ENCODE measurements around the gene MYOM3.

The MYOM3 gene

DNA sequence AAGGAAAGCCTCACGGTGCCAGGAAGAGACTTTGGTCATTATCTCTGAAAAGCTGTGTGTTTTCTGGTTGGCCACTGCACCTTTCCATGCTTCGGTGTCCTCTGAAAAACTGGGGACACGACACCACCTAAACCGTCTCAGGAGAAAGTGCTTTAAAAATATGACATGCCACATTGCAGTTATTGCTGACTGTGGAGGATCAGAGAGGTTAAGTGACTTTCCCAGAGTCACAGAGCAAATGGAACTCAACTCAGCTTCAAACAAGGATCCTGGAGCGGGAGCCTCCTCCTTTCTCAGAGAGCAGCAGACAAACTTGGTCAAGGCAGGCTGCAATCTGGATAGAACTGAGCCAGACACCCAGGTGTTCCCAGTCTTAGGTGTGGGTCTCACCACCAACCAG, 13.8 kb downstream of the MYOM3 start:
- no peak for DNase-seq (ENCODE audit: low read depth)
- H3K4me3 ChIP-seq (ENCODE audit: control insufficient read depth, low read depth, low read length) = no peak overlapping the region
- TF ChIP-seq, protein P1, sequence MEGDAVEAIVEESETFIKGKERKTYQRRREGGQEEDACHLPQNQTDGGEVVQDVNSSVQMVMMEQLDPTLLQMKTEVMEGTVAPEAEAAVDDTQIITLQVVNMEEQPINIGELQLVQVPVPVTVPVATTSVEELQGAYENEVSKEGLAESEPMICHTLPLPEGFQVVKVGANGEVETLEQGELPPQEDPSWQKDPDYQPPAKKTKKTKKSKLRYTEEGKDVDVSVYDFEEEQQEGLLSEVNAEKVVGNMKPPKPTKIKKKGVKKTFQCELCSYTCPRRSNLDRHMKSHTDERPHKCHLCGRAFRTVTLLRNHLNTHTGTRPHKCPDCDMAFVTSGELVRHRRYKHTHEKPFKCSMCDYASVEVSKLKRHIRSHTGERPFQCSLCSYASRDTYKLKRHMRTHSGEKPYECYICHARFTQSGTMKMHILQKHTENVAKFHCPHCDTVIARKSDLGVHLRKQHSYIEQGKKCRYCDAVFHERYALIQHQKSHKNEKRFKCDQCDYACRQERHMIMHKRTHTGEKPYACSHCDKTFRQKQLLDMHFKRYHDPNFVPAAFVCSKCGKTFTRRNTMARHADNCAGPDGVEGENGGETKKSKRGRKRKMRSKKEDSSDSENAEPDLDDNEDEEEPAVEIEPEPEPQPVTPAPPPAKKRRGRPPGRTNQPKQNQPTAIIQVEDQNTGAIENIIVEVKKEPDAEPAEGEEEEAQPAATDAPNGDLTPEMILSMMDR (IDR thresholded peaks at IDR 0.05; ENCODE audit: control insufficient read depth, insufficient read depth, low read depth, low read length, missing control alignments) = no peak

DNA sequence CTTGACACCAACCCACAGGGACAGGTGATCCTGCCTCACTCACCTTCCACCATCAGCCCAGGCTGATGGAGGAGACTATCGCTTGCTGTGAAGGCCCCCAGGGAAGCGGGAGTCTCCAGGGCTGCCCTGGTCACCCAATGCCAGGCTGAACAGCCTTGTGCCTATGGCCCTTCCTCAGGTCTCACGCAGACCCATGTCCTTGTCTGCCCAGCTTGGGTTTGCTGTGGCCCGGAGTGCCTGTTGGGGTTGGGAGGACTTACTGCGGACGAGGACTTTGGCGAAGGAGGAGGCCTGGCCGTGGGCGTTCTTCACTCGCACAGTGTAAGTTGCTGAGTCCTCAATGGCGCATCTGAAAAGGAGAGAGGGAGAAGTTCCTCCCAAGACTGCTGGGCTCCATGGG, 14.3 kb downstream of the MYOM3 start:
- TF ChIP-seq, protein P1 (IDR thresholded peaks at IDR 0.05; ENCODE audit: control insufficient read depth, insufficient read depth, low read depth, low read length, missing control alignments) = no peak
- H3K4me3 ChIP-seq (ENCODE audit: control insufficient read depth, low read depth, low read length) = no peak overlapping the region
- DNase-seq (ENCODE audit: low read depth) = no peak

DNA sequence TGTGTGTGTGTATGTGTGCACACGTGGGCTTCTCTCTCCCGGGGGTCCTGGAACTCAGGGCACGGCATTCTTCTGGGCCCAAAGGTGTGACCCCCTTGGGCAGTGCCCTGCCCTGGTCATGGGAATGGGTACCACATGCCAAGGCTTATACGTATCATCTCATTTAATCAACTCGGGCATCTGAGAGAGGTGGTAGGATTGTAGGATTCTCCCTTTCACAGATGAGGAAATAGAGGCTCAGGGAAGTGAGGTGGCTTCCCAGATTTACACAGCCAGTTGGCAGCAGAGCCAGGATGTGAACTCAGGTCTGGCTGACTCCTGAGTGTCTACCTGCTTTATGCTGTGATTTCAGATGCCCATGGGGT, 15.2 kb downstream of the MYOM3 start:
- no peak for DNase-seq (ENCODE audit: low read depth)
- TF ChIP-seq, protein P1 (IDR thresholded peaks at IDR 0.05; ENCODE audit: control insufficient read depth, insufficient read depth, low read depth, low read length, missing control alignments) = no peak
- no peak overlapping the region for H3K4me3 ChIP-seq (ENCODE audit: control insufficient read depth, low read depth, low read length)

DNA sequence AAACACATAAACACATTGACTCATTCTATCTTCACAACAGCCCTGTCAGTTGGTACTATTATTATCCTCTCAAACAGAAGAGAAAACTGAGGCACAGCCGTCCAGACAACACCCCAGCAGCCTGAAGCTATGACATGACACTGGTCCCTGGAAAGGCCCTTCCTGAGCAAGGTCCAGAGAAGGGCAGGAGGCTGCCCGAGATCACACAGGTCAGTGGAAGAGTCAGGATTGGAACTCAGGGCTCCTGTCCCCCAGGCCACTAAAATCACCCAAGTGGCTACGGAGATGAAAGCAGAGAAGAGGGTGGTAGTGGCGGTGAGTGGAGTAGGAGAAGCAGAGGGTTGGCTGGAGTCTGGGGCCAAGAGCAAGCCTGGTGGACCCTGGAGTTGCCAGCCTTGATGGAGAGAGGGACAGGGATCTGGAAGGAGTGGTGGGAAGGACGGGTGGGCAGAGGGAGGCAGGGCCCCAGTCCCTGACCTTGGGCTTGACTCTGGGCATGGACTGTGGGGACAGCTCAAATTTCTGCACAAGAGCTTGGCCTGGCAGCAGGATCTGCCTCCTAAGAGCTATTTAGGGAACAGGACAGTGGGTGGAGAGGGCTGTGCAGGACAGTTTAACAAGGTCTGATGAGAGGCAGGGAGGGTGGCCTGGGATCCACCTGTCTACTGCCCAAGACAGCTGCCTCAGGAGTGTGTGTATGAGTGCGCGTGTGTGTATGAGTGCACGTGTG, 15.8 kb downstream of the MYOM3 start:
- no peak for DNase-seq (ENCODE audit: low read depth)
- H3K4me3 ChIP-seq (ENCODE audit: control insufficient read depth, low read depth, low read length) = no peak overlapping the region
- TF ChIP-seq, protein P1 (IDR thresholded peaks at IDR 0.05; ENCODE audit: control insufficient read depth, insufficient read depth, low read depth, low read length, missing control alignments) = no peak

DNA sequence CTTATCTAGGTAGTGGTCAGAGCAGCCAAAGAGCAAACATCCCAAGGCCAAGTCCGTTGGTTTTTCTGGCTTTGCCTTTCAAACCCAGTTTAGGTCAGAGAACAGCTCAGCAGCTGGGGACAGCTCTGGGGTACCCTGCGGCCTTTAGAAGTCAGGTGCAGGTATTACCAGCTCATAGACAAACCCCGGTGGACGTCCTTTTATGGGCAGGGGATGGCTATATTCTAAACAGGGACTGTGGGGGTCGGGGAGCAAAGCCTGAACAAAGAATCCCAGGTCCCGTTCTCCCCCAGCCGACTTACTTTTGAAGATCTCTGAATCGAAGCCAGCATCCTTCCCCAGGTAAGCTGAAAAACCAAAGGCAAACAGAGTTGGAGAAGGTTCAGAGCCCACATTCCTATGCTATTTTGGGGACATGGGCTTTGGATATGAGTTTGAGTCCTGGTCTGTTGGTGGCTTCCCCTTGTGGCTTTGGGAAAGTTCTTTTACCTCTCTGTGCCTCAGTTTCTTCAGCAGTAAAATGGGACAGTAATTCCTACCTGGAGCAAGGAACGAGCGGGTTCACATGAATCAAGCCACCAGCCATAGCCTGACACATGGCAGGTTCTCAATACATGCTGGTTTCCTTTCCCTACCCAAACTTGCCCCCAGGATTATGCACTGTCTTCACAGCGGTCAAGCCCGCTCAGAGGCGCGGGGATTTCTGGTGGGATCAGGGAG, 16.6 kb downstream of the MYOM3 start:
- DNase-seq (ENCODE audit: low read depth) = no peak
- TF ChIP-seq, protein P1 (IDR thresholded peaks at IDR 0.05; ENCODE audit: control insufficient read depth, insufficient read depth, low read depth, low read length, missing control alignments) = no peak
- H3K4me3 ChIP-seq (ENCODE audit: control insufficient read depth, low read depth, low read length) = no peak overlapping the region

DNA sequence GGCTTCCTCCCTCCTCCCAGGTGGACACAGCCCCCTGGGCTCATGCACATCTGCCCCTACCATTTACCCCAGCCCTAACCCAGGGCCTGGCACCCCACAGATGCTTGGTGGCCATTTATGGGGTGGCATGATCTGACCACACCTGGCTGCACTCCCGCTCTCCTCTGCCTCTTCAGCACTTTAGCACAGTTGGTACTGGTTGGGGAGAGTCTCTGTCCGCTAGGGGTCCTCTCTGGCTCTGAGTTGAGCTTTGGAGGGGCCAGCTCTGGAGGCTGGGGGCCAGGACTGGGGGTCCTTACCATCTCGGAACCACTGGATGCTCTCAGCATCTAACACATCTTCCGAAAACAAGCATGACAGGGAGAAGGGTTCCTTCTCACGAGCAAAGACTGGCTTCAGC, 17.4 kb downstream of the MYOM3 start:
- H3K4me3 ChIP-seq (ENCODE audit: control insufficient read depth, low read depth, low read length) = no peak overlapping the region
- no peak for DNase-seq (ENCODE audit: low read depth)
- TF ChIP-seq, protein P1 (IDR thresholded peaks at IDR 0.05; ENCODE audit: control insufficient read depth, insufficient read depth, low read depth, low read length, missing control alignments) = no peak

Data from AG09309 (cell line).